Esophagus muscularis mucosa (tissue), 4 donors: ENCODE data around the gene CLEC1A. TPM values are rescaled to one million over a fixed set of nuclear protein-coding genes. Genes with fewer than 3 reads are reported as not detected.

Experiments used
- DNase-seq: peaks from one replicate; pipeline ENCODE4 v3.0.0-alpha.2; 2017; ENCODE audit errors: extremely low spot score
- H3K27ac ChIP-seq, 4 donors: fragments of 200-600 bp; sonication (generic); replicated peaks in 1 of 4; 1 replicate in 3 of 4; 2 replicates in 1 of 4; pipeline ENCODE4 v1.5.1; 2016 to 2019; ENCODE audit warnings: mild to moderate bottlenecking in 1 of 4
- H3K27me3 ChIP-seq, 4 donors: fragments of 200-600 bp; sonication (generic); one replicate each; pipeline versions ENCODE4 v1.5.1 to v1.6.0; 2016 to 2019
- H3K36me3 ChIP-seq, 4 donors: fragments of 200-600 bp; sonication (generic); one replicate each; pipeline ENCODE4 v1.5.1; 2016 to 2019
- H3K4me1 ChIP-seq, 4 donors: fragments of 200-600 bp; sonication (generic); one replicate each; pipeline ENCODE4 v1.5.1; 2016 to 2019
- H3K4me3 ChIP-seq, 4 donors: fragments of 200-600 bp; sonication (generic); 1 replicate in 2 of 4; 2 replicates in 2 of 4; pipeline ENCODE4 v1.5.1; 2016 to 2019; ENCODE audit warnings: mild to moderate bottlenecking in 4 of 4, moderate library complexity in 1 of 4
- H3K9me3 ChIP-seq, 4 donors: fragments of 200-600 bp; sonication (generic); 1 replicate in 3 of 4; 2 replicates in 1 of 4; pipeline ENCODE4 v1.5.1; 2016 to 2019
- CTCF ChIP-seq, 3 experiments: fragments of 200-600 bp in 2 of 3; fragments of 450-650 bp in 1 of 3; sonication (generic) in 2 of 3; IDR thresholded peaks; one replicate each; pipeline ENCODE4 v1.5.1; 2017 to 2019; ENCODE audit warnings: antibody characterized with exemption in 3 of 3, mild to moderate bottlenecking in 2 of 3, moderate library complexity in 1 of 3
- EP300 ChIP-seq: sonication (generic); formaldehyde crosslinking; IDR thresholded peaks from one replicate; pipeline ENCODE4 v1.6.1; 2017; ENCODE audit warnings: antibody characterized with exemption
- POLR2A ChIP-seq: fragments of 450-650 bp; IDR thresholded peaks from one replicate; pipeline ENCODE4 v1.6.1; 2017; ENCODE audit warnings: antibody characterized with exemption, moderate library complexity, mild to moderate bottlenecking, low read depth
- POLR2AphosphoS5 ChIP-seq, 2 donors: sonication (generic); formaldehyde crosslinking; IDR thresholded peaks; one replicate each; pipeline ENCODE4 v1.6.1; 2017; ENCODE audit warnings: antibody characterized with exemption in 2 of 2
- WGBS: methylation state at CpG from one replicate; pipeline ENCODE4 v1.1.5; 2018; 5-methylcytosine and 5-hydroxymethylcytosine counted together
- intact Hi-C: fragments of 100-400 bp; cut with DNase I; formaldehyde crosslinking; loops from one replicate; pipeline ENCODE4 v1.15.1; 2023
- total RNA-seq, 4 donors: library from RNA; depleted of rRNA; stranded (reverse); fragments of >200 nt; gene quantifications; one replicate each; pipeline versions ENCODE4 v1.1.0 to v1.2.1, GENCODE V29; 2016

The CLEC1A gene
- total RNA-seq, 4 donors from 2014 or later: 1.7 to 8.3 (median 4.7) TPM

DNA sequence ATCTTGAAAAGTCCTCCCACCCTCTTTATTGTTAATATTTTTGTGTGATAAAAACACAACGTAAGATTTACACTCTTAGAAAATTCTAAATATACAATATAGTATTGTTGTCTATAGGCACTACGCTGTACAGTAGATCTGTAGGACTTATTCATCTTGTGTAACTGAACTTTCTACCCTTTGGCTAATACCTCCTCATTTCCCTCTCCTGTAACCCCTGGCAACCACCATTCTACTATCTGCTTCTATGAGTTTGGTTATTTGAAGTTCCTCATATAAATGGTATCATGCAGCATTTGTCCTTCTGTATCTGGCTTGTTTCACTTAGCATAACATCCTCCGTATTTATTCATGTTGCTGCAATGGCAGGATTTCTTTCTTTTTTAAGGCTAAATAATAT is 73.5 kb downstream of the CLEC1A start:
- H3K4me3 ChIP-seq: no peak overlapping the region
- TF ChIP-seq CTCF (IDR thresholded peaks at IDR 0.05) (no peak), EP300 (no peak), POLR2A (no peak), POLR2AphosphoS5 (IDR thresholded peaks at IDR 0.05) (no peak)
- no peak for DNase-seq
- no peaks in the 10 kb centered on the region for H3K9me3 ChIP-seq
- H3K27ac ChIP-seq: no peak overlapping the region
- H3K4me1 ChIP-seq: no peaks in the 10 kb centered on the region
- intact Hi-C loops: no loop called here
- H3K27me3 ChIP-seq: no peaks in the 10 kb centered on the region
- 71% methylated on average over 3 of the region's 3 CpGs for whole genome bisulfite sequencing
- no peaks in the 10 kb centered on the region for H3K36me3 ChIP-seq

- intact Hi-C loops: no loop called here
- peaks cover 0 to 18% (median 5%) of the 10 kb centered on the region in 4 donors for H3K4me1 ChIP-seq
- DNase-seq: no peak
- H3K36me3 ChIP-seq: no peaks in the 10 kb centered on the region
- no peak for TF ChIP-seq EP300
- TF ChIP-seq POLR2A: no peak
- TF ChIP-seq POLR2AphosphoS5 (IDR thresholded peaks at IDR 0.05): no peak
- TF ChIP-seq CTCF (IDR thresholded peaks at IDR 0.05): no peak
- no peak overlapping the region for H3K4me3 ChIP-seq
- no peaks in the 10 kb centered on the region for H3K9me3 ChIP-seq
- no peak overlapping the region for H3K27ac ChIP-seq
- WGBS: 88% methylated on average over 3 of the region's 3 CpGs
- H3K27me3 ChIP-seq: no peaks in the 10 kb centered on the region
Measured at GRCh38 chr12:10021342-10021741, 77.4 kb downstream of the CLEC1A start.

Other genes starting within 250 kb of the CLEC1A start
- 10 to 100 TPM in 1 of 4 donors, 1 to 10 TPM in 3; 3.3 to 11.3 (median 7.6) TPM for gene CLEC2B, start 229.6 kb downstream of the CLEC1A start, total RNA-seq
- not detected for gene KLRF2, start 217.5 kb downstream of the CLEC1A start, total RNA-seq
- not detected for gene CLEC2A, start 166.6 kb downstream of the CLEC1A start, total RNA-seq
- 1 to 10 TPM in 2 of 4 donors, under 1 TPM in 2; 0.26 to 2.1 (median 0.95) TPM for gene CLEC12A, start 127.6 kb downstream of the CLEC1A start, total RNA-seq
- not detected for gene CLEC1B, start 99.9 kb downstream of the CLEC1A start, total RNA-seq
- gene CLEC12B, start 88.4 kb downstream of the CLEC1A start, total RNA-seq: not detected
- under 1 TPM in 1 of 4 donors, not detected in 3; 0.17 TPM for gene CLEC9A, start 68.3 kb downstream of the CLEC1A start, total RNA-seq
- 1 to 10 TPM; 1.7 to 9.4 (median 3.2) TPM for gene CLEC7A, start 31.2 kb upstream of the CLEC1A start, total RNA-seq
- 1 to 10 TPM in 1 of 4 donors, under 1 TPM in 2, not detected in 1; 0.40 to 1.2 (median 0.58) TPM for gene OLR1, start 73.1 kb upstream of the CLEC1A start, total RNA-seq
- gene TMEM52B, start 80.0 kb upstream of the CLEC1A start, total RNA-seq: 1 to 10 TPM in 1 of 4 donors, under 1 TPM in 1, not detected in 2; 0.17 to 1.6 TPM
- 100 to 1,000 TPM; 142 to 352 (median 213) TPM for gene GABARAPL1, start 113.9 kb upstream of the CLEC1A start, total RNA-seq
- 1 to 10 TPM in 1 of 4 donors, under 1 TPM in 3; 0.32 to 1.3 (median 0.73) TPM for gene KLRD1, start 208.9 kb upstream of the CLEC1A start, total RNA-seq